Renal cortex interstitium (tissue), 11 donors: ENCODE results near the gene ERAL1. TPM values are rescaled to one million over a fixed set of nuclear protein-coding genes. Genes with fewer than 3 reads are reported as not detected.

Source experiments
- DNase-seq, 11 donors: peaks; one replicate each; pipeline ENCODE4 v3.0.0-alpha.2; 2013; ENCODE audit warnings: low read depth in 9 of 11, low spot score in 4 of 11; ENCODE audit errors: extremely low read depth in 1 of 11
- polyA plus RNA-seq, 3 donors: library from polyadenylated mRNA; unstranded; fragments of 120-200 nt; gene quantifications; one replicate each; pipeline ENCODE4 v1.2.1, GENCODE V29; 2013; ENCODE audit not compliant: insufficient read length in 3 of 3

The ERAL1 gene
- polyA plus RNA-seq, 3 donors, result 63.6 to 73.8 (median 66.1) TPM

DNA sequence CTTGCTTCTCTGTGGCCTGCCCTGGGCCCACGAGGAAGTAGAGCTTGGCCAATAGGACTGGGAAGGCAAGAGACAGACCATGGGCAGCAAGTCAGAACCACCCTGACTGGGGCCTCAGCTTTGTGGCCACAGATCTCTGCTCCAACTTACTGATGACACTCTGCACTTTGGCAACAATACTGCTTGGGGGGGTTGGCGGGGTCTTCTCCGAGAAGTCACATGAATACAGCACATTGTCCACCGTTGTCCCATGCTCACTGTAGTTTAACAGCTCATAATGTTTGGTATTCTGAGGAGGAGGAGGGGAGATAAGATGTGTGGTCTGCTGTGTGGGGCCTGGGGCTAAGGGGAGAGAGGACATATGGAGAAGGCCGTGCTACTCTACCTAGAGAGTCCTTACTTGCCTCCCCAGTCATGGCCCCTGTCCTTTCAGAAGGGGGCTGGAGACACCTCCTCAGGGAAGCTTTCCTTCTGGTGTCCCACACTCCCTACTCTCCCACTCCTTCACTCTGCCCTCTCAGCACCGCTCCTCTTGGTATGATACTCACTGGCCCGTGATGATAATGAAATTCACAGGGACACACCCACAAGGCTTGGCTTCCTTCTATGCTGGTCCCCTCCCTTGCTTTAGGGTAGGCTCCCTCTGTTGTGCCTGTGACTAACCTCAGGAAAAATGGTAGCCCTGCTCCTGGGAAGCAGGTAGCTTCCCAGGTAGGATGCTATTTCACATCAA, 52.1 kb downstream of the ERAL1 start:
- DNase-seq, result no peak

GRCh38 chr17:28907709-28908475, 53.1 kb downstream of the ERAL1 start:
- DNase-seq, result no peak

DNA sequence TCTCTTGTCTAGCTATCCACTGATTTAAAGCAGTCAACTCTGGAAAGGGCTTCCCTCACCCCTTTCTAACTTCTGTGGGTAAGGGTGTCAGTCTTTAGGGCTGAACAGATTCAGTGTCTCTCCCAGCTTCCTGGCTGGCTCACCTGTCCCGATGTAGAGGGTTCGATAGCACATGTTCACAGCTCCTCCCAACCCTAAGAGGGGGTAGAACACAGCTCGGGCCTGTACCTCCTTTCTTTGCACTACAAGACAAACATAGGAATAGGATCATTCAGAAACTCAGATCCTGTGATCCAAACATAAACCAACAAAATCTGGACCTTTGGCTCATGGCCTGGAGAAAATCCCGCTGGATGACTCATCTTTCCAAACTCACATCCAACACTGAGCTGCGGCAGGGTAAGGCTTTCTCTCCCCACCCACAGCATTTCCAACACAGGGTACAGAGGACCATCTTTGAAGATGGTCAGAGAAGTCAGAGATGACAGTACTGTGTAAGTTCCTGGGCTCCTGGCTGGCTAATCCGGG, 53.9 kb downstream of the ERAL1 start:
- no peak for DNase-seq

DNA sequence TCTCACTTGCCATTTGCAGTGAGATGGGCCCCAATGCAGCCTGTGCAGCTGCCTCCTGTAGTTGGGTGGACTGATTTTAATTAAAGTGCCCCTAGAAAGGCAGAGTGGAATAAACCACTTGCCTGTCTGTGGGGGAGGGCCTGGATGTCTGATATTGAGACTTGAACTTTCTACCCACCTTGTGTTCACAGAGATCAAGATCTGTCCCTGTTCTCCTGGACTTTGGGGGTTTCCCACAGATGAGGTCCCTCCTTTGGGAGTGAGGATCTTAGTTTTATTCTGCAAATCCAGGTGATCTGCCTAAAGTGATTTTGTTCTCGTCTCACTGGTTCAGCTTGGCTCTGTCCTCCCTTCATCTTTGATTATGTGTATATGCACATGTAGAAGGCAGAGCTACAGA, 55.7 kb downstream of the ERAL1 start:
- DNase-seq, result no peak

Other genes with a start within 250 kb of the ERAL1 start
- 10 to 100 TPM; 12.2 to 31.0 (median 14.7) TPM for gene RSKR, start 240.8 kb upstream of the ERAL1 start, polyA plus RNA-seq
- gene BLTP2, start 209.9 kb upstream of the ERAL1 start, polyA plus RNA-seq, result 100 to 1,000 TPM in 1 of 3 donors, 10 to 100 TPM in 2; 93.5 to 100 (median 94.8) TPM
- gene SDF2, start 193.1 kb upstream of the ERAL1 start, polyA plus RNA-seq, result 10 to 100 TPM; 80.2 to 85.8 (median 81.8) TPM
- gene SUPT6H, start 192.8 kb upstream of the ERAL1 start, polyA plus RNA-seq, result 10 to 100 TPM; 71.4 to 75.8 (median 72.4) TPM
- 1 to 10 TPM; 5.9 to 8.7 (median 6.6) TPM for gene PROCA1, start 143.1 kb upstream of the ERAL1 start, polyA plus RNA-seq
- 100 to 1,000 TPM; 169 to 186 (median 184) TPM for gene RAB34, start 137.1 kb upstream of the ERAL1 start, polyA plus RNA-seq
- 100 to 1,000 TPM; 834 to 981 (median 852) TPM for gene RPL23A, start 135.0 kb upstream of the ERAL1 start, polyA plus RNA-seq
- gene TLCD1, start 128.8 kb upstream of the ERAL1 start, polyA plus RNA-seq, result 10 to 100 TPM; 14.7 to 16.3 (median 16.1) TPM
- gene NEK8, start 126.2 kb upstream of the ERAL1 start, polyA plus RNA-seq, result 10 to 100 TPM in 1 of 3 donors, 1 to 10 TPM in 2; 8.3 to 14.5 (median 8.4) TPM
- gene TRAF4, start 111.0 kb upstream of the ERAL1 start, polyA plus RNA-seq, result 100 to 1,000 TPM; 107 to 149 (median 126) TPM
- gene FAM222B, start 12.2 kb upstream of the ERAL1 start, polyA plus RNA-seq, result 10 to 100 TPM; 20.8 to 22.0 (median 21.4) TPM
- 10 to 100 TPM; 77.6 to 96.1 (median 91.7) TPM for gene FLOT2, start 42.7 kb downstream of the ERAL1 start, polyA plus RNA-seq
- gene DHRS13, start 48.1 kb downstream of the ERAL1 start, polyA plus RNA-seq, result 10 to 100 TPM in 2 of 3 donors, 1 to 10 TPM in 1; 9.7 to 17.9 (median 17.6) TPM
- 10 to 100 TPM; 48.2 to 58.1 (median 51.2) TPM for gene PHF12, start 96.5 kb downstream of the ERAL1 start, polyA plus RNA-seq
- under 1 TPM; 0.20 to 0.41 (median 0.23) TPM for gene SEZ6, start 151.0 kb downstream of the ERAL1 start, polyA plus RNA-seq
- 10 to 100 TPM in 2 of 3 donors, 1 to 10 TPM in 1; 9.5 to 13.1 (median 10.4) TPM for gene PIPOX, start 188.1 kb downstream of the ERAL1 start, polyA plus RNA-seq